IPS-18a (cell line): ENCODE measurements around the gene SPDYC.

Source experiments
- H3K27ac ChIP-seq: one replicate; pipeline ENCODE4 v1.5.1; 2013; ENCODE audit warnings: low read length
- H3K27me3 ChIP-seq: one replicate; pipeline ENCODE4 v1.6.1; 2013; ENCODE audit warnings: mild to moderate bottlenecking, low read length; ENCODE audit not compliant: control insufficient read depth, insufficient read depth
- H3K36me3 ChIP-seq: one replicate; pipeline ENCODE4 v1.6.1; 2013; ENCODE audit warnings: low read depth, low read length; ENCODE audit not compliant: control insufficient read depth
- H3K4me1 ChIP-seq: one replicate; pipeline ENCODE4 v1.6.1; 2013; ENCODE audit warnings: low read depth, low read length; ENCODE audit not compliant: control insufficient read depth
- H3K4me3 ChIP-seq: one replicate; pipeline ENCODE4 v1.5.1; 2013; ENCODE audit warnings: low read length
- H3K9ac ChIP-seq: one replicate; pipeline ENCODE4 v1.6.1; 2013; ENCODE audit warnings: mild to moderate bottlenecking, low read length, moderate library complexity
- H3K9me3 ChIP-seq: one replicate; pipeline ENCODE4 v1.6.1; 2013; ENCODE audit warnings: low read depth, low read length; ENCODE audit not compliant: control insufficient read depth

The SPDYC gene

DNA sequence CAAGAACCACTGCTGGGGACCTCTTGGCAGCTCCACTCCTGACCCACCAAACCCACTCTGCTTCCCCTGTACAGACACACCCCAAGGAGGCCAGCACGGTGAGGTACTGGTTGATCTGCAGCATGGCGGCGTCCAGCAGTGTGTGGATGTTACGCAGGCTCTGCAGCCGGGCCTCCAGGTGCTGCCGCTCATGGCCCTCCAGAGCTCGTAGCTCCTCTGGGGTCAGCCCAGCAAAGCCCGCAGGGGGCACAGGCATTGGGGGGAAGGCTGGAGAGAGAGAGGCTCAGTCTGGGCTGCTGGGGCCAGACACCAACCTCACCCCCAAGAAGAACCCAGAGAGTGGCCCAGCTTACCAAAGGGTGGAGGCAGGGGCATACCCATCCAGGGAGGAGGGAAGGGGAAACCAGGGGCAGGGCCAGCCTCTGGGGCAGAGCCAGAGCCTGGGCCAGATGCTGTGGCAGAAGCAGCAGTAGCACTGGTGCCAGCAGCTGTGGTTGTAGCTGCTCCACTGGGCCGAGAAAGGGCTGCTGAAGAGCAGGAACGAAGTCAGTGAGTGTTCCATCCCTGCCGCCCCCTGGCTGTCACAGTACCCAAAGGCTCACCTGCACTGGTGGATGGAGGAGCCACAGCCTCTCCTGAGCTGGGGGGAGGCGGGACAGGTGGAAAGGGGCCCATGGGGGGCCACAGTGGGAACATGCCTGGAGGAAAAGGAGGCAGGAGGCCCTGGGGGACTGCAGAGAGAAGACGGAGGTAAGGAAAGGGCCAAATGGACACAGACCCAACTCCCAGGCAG, 40.2 kb upstream of the SPDYC start:
- H3K36me3 ChIP-seq: peaks cover 50% of the 10 kb centered on the region
- no peak overlapping the region for H3K27ac ChIP-seq
- no peak overlapping the region for H3K4me3 ChIP-seq
- H3K27me3 ChIP-seq: no peaks in the 10 kb centered on the region
- H3K4me1 ChIP-seq: no peaks in the 10 kb centered on the region
- no peak overlapping the region for H3K9ac ChIP-seq
- no peaks in the 10 kb centered on the region for H3K9me3 ChIP-seq

DNA sequence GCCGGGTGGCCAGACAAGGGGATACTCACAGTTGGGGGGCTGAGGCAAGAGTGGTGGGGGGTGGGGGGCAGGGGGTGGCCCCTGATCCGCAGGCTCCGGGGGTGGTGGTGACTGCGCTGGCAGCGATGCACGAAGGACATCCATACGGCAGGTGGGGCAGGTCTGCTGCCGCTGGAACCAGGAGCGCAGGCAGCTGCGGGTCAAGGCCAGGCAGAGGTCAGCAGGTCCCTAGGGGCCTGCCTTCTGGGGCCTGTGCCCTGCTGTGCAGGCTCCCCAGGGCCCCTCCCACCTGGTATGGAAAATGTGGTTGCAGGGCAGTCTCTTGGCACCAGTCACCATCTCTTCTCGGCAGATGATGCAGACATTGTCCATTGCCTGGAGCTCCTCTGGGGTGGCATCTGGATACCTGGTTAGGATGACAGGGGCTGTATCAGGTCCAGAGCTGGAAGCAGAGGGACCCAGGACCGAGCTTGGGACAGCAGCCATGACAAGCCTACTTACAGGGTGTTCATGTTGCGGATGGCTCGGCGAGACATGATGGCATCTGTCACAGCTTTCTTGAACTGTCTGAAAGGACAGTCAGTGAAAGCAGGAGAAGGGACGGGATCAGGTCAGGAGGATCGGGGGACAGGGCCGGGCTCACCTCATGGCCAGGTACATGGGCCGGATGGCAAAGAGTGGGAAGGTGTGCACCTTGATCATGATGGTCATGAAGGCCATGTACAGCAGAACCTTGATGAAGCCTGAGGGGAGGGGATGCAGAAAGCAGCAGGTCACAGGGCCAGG, 39.2 kb upstream of the SPDYC start:
- no peak overlapping the region for H3K27ac ChIP-seq

DNA sequence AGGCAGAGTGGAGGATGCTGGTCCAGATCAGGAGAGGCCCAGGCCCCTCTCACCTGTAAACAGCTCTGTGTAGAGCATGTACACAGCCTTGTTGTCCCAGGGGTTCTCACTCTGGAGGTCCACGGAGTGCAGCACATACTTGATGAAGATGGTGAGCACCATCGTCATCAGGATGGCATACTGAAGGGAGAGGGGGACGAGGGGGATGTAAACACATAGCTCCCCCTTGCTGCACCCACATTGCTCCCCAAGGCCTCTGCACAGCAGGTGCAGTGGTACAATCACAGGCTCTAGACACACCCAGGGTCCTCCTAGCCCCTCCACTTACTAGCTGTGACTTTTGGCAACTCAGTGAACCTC, 38.6 kb upstream of the SPDYC start:
- Histone ChIP-seq H3K4me1 (peaks cover 4% of the 10 kb centered on the region), H3K27ac (no peak overlapping the region), H3K9me3 (no peaks in the 10 kb centered on the region), H3K36me3 (peaks cover 35% of the 10 kb centered on the region), H3K4me3 (no peak overlapping the region), H3K27me3 (no peaks in the 10 kb centered on the region), H3K9ac (no peak overlapping the region)

More for the DNA sequence above, 39.2 kb upstream of the SPDYC start:
- Histone ChIP-seq H3K4me1 (peaks cover under 1% of the 10 kb centered on the region), H3K27me3 (no peaks in the 10 kb centered on the region), H3K9ac (no peak overlapping the region), H3K4me3 (no peak overlapping the region), H3K9me3 (no peaks in the 10 kb centered on the region), H3K36me3 (peaks cover 41% of the 10 kb centered on the region)

DNA sequence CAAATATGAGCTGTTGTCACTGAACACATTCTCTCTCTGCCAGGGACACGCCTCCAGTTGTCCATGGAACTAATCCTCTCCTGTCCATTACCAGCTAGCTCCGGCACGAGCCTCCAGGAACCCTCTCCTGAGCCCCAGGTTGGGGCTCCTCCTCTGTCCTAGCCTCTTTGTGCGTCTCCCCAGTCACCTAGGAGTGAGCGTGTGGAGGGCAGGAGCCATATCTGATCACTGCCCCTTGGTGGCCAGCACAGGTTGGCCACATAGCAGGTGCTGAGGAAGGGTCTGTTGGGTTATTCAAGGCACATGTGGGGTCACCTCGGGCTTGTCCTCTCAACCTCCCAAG, 38.2 kb upstream of the SPDYC start:
- no peak overlapping the region for H3K27ac ChIP-seq

GRCh38 chr11:65132238-65132987, 37.6 kb upstream of the SPDYC start:
- Histone ChIP-seq H3K27ac (no peak overlapping the region), H3K27me3 (no peaks in the 10 kb centered on the region), H3K36me3 (peaks cover 28% of the 10 kb centered on the region), H3K4me3 (no peak overlapping the region), H3K9ac (no peak overlapping the region), H3K4me1 (peaks cover 4% of the 10 kb centered on the region), H3K9me3 (no peaks in the 10 kb centered on the region)

More for the DNA sequence above, 38.2 kb upstream of the SPDYC start:
- Histone ChIP-seq H3K36me3 (peaks cover 31% of the 10 kb centered on the region), H3K9ac (no peak overlapping the region), H3K9me3 (no peaks in the 10 kb centered on the region), H3K27me3 (no peaks in the 10 kb centered on the region), H3K4me3 (no peak overlapping the region), H3K4me1 (peaks cover 4% of the 10 kb centered on the region)

- Histone ChIP-seq H3K27me3 (no peaks in the 10 kb centered on the region), H3K4me1 (peaks cover 4% of the 10 kb centered on the region), H3K36me3 (peaks cover 28% of the 10 kb centered on the region), H3K9ac (no peak overlapping the region), H3K27ac (no peak overlapping the region), H3K9me3 (no peaks in the 10 kb centered on the region), H3K4me3 (peak overlapping the region; percentile 91)
Observed at GRCh38 chr11:65132988-65133700, 36.9 kb upstream of the SPDYC start.

GRCh38 chr11:65133724-65134123, 36.3 kb upstream of the SPDYC start:
- Histone ChIP-seq H3K36me3 (peaks cover 24% of the 10 kb centered on the region), H3K9ac (peak overlapping the region; percentile 90), H3K4me1 (peaks cover 4% of the 10 kb centered on the region), H3K9me3 (no peaks in the 10 kb centered on the region), H3K27me3 (no peaks in the 10 kb centered on the region), H3K4me3 (peak overlapping the region; percentile 91), H3K27ac (no peak overlapping the region)

GRCh38 chr11:65134240-65134951, 35.6 kb upstream of the SPDYC start, which contains the start of gene SYVN1:
SYVN1 (minus strand) TSS chr11:65134519; CDS start chr11:65133601, 918 bp downstream.
- H3K27me3 ChIP-seq: no peaks in the 10 kb centered on the region
- H3K9ac ChIP-seq: peak within 1 kb of the TSS; percentile 90
- peak within 1 kb of the TSS; percentile 96 for H3K27ac ChIP-seq
- H3K36me3 ChIP-seq: peaks cover 18% of the 10 kb centered on the region
- no peaks in the 10 kb centered on the region for H3K9me3 ChIP-seq
- H3K4me3 ChIP-seq: peak within 1 kb of the TSS; percentile 91
- peaks cover 4% of the 10 kb centered on the region for H3K4me1 ChIP-seq

DNA sequence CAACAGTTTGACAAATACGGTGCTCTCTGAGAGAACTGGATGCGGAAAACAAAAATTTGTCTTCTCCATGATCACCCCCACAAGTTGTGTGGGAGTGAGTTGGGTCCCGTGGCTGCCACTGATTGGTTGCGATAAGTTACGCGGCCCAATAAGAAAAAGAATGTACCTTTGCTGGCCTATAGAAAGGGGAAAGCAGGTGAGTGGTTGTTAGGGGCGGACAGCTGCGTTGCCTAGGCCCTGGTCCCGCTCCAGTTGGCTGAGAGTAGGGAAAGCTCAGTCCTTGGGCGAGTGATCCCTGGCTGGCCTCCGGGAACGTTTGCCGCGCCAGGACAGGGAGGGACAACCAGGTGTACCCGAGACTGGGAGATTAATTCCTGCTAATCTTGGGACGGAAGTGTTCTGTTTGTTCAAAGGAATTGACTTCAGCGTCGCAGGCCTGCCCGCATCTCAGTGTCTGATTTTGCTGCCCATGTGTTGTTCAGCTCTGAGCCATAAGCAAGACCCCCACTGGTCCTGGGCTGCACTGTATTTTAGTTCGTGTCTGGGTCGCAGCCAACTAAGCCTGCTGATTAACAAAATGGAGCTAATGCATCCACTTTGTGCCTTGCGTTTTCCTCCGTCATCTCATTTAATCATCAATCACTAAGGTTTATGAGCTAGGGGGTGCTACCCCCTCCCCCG, 34.9 kb upstream of the SPDYC start:
- Histone ChIP-seq H3K4me1 (peaks cover 4% of the 10 kb centered on the region), H3K27ac (peak overlapping the region; percentile 96), H3K27me3 (no peaks in the 10 kb centered on the region), H3K9me3 (no peaks in the 10 kb centered on the region), H3K9ac (peak overlapping the region; percentile 90), H3K36me3 (peaks cover 13% of the 10 kb centered on the region), H3K4me3 (peak overlapping the region; percentile 91)

GRCh38 chr11:65135633-65136145, 34.3 kb upstream of the SPDYC start:
- Histone ChIP-seq H3K9ac (peak overlapping the region; percentile 90), H3K4me3 (peak overlapping the region; percentile 91), H3K36me3 (peaks cover 13% of the 10 kb centered on the region), H3K27ac (peak overlapping the region; percentile 88), H3K9me3 (no peaks in the 10 kb centered on the region), H3K4me1 (peaks cover 4% of the 10 kb centered on the region), H3K27me3 (no peaks in the 10 kb centered on the region)
